Right atrium auricular region (tissue), 2 donors: ENCODE measurements around the gene TPH2. TPM values are rescaled to one million over a fixed set of nuclear protein-coding genes. Genes with fewer than 3 reads are reported as not detected.

Experiments
- DNase-seq: peaks from one replicate; pipeline ENCODE4 v3.0.0-alpha.2; 2019; ENCODE audit warnings: low spot score
- H3K27ac ChIP-seq, 2 donors: fragments of 200-600 bp; sonication (generic); 1 replicate in 1 of 2; 2 replicates in 1 of 2; pipeline ENCODE4 v1.5.1; 2016 to 2019
- H3K27me3 ChIP-seq, 2 donors: fragments of 200-600 bp; sonication (generic); one replicate each; pipeline versions ENCODE4 v1.5.1 to v1.6.0; 2017 to 2019
- H3K36me3 ChIP-seq: fragments of 200-600 bp; sonication (generic); one replicate; pipeline ENCODE4 v1.5.1; 2016
- H3K4me1 ChIP-seq, 2 donors: fragments of 200-600 bp; sonication (generic); one replicate each; pipeline versions ENCODE4 v1.5.1 to v1.6.0; 2017 to 2019
- H3K4me3 ChIP-seq, 2 donors: fragments of 200-600 bp; sonication (generic); 1 replicate in 1 of 2; 2 replicates in 1 of 2; pipeline ENCODE4 v1.5.1; 2017 to 2019; ENCODE audit warnings: mild to moderate bottlenecking in 1 of 2, moderate library complexity in 1 of 2
- H3K9me3 ChIP-seq, 2 donors: fragments of 200-600 bp; sonication (generic); one replicate each; pipeline ENCODE4 v1.5.1; 2019
- total RNA-seq, 2 donors: library from RNA; depleted of rRNA; stranded (reverse); fragments of >200 nt; gene quantifications; one replicate each; pipeline ENCODE4 v1.1.0, GENCODE V29; 2016
- TF ChIP-seq, protein P1 (sequence below), 2 donors: fragments of 200-600 bp; sonication (generic); IDR thresholded peaks; one replicate each; pipeline ENCODE4 v1.5.1; 2019; ENCODE audit warnings: antibody characterized with exemption in 2 of 2

Gene TPH2
- total RNA-seq, 2 donors from 2014 or later, result not detected

DNA sequence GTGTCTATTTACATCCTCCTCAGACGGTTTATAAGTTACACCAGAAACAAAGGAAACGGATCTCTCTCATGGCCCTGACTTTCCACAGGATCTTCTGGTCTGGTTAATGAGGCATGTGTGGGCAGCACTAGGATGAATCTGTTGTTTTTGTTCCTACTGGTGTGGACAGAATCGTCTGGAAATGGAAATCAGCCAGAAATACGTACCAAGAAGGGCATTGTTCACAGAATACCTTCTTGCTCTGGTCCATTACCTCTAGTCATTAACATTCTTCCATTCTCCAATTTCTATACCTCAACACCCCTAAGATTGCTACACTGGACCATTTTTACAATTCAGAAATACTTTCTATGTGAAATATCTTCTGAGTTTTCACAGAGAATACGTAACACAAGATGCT, 86.0 kb downstream of the TPH2 start:
- no peaks in the 10 kb centered on the region for H3K36me3 ChIP-seq
- H3K4me1 ChIP-seq, result no peaks in the 10 kb centered on the region
- H3K27ac ChIP-seq, result no peak overlapping the region
- no peaks in the 10 kb centered on the region for H3K27me3 ChIP-seq
- H3K9me3 ChIP-seq, result no peaks in the 10 kb centered on the region
- no peak overlapping the region for H3K4me3 ChIP-seq
- DNase-seq, result no peak
- TF ChIP-seq, protein P1, sequence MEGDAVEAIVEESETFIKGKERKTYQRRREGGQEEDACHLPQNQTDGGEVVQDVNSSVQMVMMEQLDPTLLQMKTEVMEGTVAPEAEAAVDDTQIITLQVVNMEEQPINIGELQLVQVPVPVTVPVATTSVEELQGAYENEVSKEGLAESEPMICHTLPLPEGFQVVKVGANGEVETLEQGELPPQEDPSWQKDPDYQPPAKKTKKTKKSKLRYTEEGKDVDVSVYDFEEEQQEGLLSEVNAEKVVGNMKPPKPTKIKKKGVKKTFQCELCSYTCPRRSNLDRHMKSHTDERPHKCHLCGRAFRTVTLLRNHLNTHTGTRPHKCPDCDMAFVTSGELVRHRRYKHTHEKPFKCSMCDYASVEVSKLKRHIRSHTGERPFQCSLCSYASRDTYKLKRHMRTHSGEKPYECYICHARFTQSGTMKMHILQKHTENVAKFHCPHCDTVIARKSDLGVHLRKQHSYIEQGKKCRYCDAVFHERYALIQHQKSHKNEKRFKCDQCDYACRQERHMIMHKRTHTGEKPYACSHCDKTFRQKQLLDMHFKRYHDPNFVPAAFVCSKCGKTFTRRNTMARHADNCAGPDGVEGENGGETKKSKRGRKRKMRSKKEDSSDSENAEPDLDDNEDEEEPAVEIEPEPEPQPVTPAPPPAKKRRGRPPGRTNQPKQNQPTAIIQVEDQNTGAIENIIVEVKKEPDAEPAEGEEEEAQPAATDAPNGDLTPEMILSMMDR (IDR thresholded peaks at IDR 0.05), result no peak

DNA sequence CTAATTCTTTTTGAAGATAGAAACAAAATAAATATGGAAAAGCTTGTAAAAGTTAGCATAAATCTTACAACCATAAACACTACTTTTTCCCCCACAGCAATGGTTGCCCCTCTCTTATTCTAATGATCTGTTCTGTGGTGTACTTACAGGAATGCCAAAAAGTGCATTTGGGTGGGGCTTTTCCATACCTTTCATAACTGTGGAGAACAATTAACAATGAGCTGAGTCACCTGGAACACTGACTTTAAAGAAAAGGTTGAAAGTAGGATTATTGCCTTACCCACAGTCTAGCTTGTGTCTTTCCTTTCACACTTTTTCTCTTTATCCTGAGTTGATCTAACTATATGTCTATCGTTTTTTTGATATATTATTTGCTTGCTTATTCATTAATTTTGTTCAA, 86.9 kb downstream of the TPH2 start:
- Histone ChIP-seq H3K4me1 (no peaks in the 10 kb centered on the region), H3K27ac (no peak overlapping the region), H3K4me3 (no peak overlapping the region), H3K9me3 (no peaks in the 10 kb centered on the region), H3K36me3 (no peaks in the 10 kb centered on the region), H3K27me3 (no peaks in the 10 kb centered on the region)
- TF ChIP-seq, protein P1 (IDR thresholded peaks at IDR 0.05), result no peak
- DNase-seq, result no peak

DNA sequence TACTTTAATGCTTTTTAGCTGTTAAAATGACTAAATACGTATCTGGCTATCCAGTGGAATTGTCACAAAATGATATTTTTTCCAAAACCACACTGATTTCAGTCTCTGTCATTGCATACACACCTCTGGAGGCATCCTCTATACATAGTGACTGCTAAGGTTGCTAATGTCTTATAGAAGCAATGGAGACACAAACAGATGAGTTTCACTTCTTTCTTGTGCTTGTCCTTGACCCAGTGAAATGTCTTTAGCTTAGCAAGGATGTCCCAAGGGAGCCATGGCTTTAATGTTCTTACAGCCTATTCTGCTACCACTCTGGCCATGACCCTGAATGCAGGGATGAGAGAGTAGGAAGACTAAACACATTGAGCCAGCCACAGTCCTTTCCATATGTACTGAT, 90.3 kb downstream of the TPH2 start:
- Histone ChIP-seq H3K27ac (no peak overlapping the region), H3K4me1 (no peaks in the 10 kb centered on the region), H3K36me3 (no peaks in the 10 kb centered on the region), H3K9me3 (no peaks in the 10 kb centered on the region), H3K4me3 (no peak overlapping the region), H3K27me3 (no peaks in the 10 kb centered on the region)
- DNase-seq, result no peak
- TF ChIP-seq, protein P1 (IDR thresholded peaks at IDR 0.05), result no peak

DNA sequence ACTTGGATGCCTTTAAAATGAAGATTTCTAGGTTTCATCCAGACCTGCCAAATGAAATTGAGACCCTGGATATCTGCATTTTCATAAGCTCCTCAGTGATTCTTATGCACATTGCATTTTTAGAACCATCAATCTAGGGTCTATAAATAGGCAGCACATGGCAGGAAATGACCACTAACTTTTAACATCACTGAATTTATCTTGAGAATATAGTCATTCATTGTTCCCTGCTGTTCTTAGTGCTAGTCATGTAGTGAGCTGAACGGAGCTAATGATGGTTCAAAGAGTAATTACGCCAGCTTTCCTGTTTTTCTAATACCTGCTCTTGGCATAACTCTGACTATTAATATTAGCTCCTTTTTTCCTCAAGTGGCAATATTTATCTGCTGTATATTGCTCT, 91.6 kb downstream of the TPH2 start:
- no peak for DNase-seq
- no peaks in the 10 kb centered on the region for H3K4me1 ChIP-seq
- H3K9me3 ChIP-seq, result no peaks in the 10 kb centered on the region
- H3K27me3 ChIP-seq, result no peaks in the 10 kb centered on the region
- no peak overlapping the region for H3K4me3 ChIP-seq
- H3K27ac ChIP-seq, result no peak overlapping the region
- TF ChIP-seq, protein P1 (IDR thresholded peaks at IDR 0.05), result no peak
- H3K36me3 ChIP-seq, result no peaks in the 10 kb centered on the region

DNA sequence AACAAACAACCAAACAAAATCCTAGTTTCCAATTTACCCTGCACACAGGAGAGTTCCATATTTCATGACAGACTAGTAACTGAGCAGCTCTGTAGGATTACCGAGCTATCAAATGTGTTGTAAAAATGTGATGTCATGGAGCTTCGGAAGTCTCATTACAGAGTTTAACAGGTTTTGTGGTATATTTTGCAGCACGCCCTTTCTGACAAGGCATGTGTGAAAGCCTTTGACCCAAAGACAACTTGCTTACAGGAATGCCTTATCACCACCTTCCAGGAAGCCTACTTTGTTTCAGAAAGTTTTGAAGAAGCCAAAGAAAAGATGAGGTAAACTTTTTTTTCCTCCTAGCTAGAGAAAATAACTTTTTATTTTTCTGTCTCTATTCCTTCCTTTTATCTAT, 92.4 kb downstream of the TPH2 start:
- TF ChIP-seq, protein P1 (IDR thresholded peaks at IDR 0.05), result no peak
- no peak overlapping the region for H3K27ac ChIP-seq
- no peak for DNase-seq
- no peaks in the 10 kb centered on the region for H3K36me3 ChIP-seq
- no peaks in the 10 kb centered on the region for H3K9me3 ChIP-seq
- no peak overlapping the region for H3K4me3 ChIP-seq
- H3K27me3 ChIP-seq, result no peaks in the 10 kb centered on the region
- no peaks in the 10 kb centered on the region for H3K4me1 ChIP-seq

DNA sequence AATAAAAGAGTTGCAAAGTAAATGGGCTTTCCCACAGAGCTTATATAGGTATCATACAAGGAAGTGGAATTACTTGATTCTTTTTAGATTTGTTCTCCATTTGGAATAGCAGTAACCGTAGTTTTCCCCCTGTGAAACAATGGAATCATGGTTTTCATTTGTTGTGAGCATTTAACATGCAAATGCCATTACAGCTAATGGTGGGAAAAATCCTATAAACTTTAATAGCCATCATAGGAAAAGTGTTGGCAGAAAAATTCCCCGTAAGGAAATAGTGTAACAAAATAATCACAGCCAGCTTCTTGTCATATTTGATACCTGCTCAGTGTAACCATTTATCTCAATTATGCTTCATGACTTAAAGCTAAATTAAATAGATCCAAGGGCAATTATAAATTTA, 95.3 kb downstream of the TPH2 start:
- no peak overlapping the region for H3K27ac ChIP-seq
- no peaks in the 10 kb centered on the region for H3K27me3 ChIP-seq
- DNase-seq, result no peak
- no peaks in the 10 kb centered on the region for H3K36me3 ChIP-seq
- H3K4me1 ChIP-seq, result no peaks in the 10 kb centered on the region
- H3K9me3 ChIP-seq, result no peaks in the 10 kb centered on the region
- H3K4me3 ChIP-seq, result no peak overlapping the region
- TF ChIP-seq, protein P1 (IDR thresholded peaks at IDR 0.05), result no peak
